Mammary microvascular endothelial cell (primary cell): ENCODE data around the gene LEFTY2. TPM values are rescaled to one million over a fixed set of nuclear protein-coding genes. Genes with fewer than 3 reads are reported as not detected.

Experiments
- total RNA-seq: library from RNA; depleted of rRNA; stranded (reverse); fragments of >200 nt; gene quantifications from 2 replicates; pipeline ENCODE4 v1.2.3, GENCODE V29; 2015

The LEFTY2 gene
- not detected in 2 replicates for total RNA-seq

GRCh38 chr1:225941187-225941941 lies at the start of gene LEFTY2:
Gene LEFTY2, minus strand, starts transcription at chr1:225941220. Its CDS starts 80 bp downstream, at chr1:225941140.

GRCh38 chr1:225923692-225924555 lies 17.1 kb downstream of the LEFTY2 start, which contains the start of gene PYCR2:
Gene PYCR2, minus strand, starts transcription at chr1:225924250. Its CDS starts 140 bp downstream, at chr1:225924110.

GRCh38 chr1:225888898-225889601 lies 52.0 kb downstream of the LEFTY2 start, which contains the start of gene LEFTY1:
Gene LEFTY1, minus strand, starts transcription at chr1:225889146. Its CDS starts 80 bp downstream, at chr1:225889066.

Other genes starting within 250 kb of the LEFTY2 start
- gene SRP9, start 163.4 kb downstream of the LEFTY2 start, total RNA-seq = 297 and 324 TPM in 2 replicates
- 39.4 and 43.9 TPM in 2 replicates for gene EPHX1, start 131.1 kb downstream of the LEFTY2 start, total RNA-seq
- gene TMEM63A, start 58.8 kb downstream of the LEFTY2 start, total RNA-seq = 8.8 and 10.2 TPM in 2 replicates
- gene LEFTY1, start 52.1 kb downstream of the LEFTY2 start, total RNA-seq = not detected in 2 replicates
- gene PYCR2, start 17.0 kb downstream of the LEFTY2 start, total RNA-seq = 41.6 and 45.2 TPM in 2 replicates
- gene SDE2, start 58.1 kb upstream of the LEFTY2 start, total RNA-seq = 11.9 and 13.5 TPM in 2 replicates
- gene H3-3A, start 121.5 kb upstream of the LEFTY2 start, total RNA-seq = 288 and 309 TPM in 2 replicates
- gene ACBD3, start 245.5 kb upstream of the LEFTY2 start, total RNA-seq = 35.9 and 38.4 TPM in 2 replicates